A673 (cell line): ENCODE data around the gene RBM19. TPM values are rescaled to one million over a fixed set of nuclear protein-coding genes. Genes with fewer than 3 reads are reported as not detected.

ENCODE experiments used
- BruUV-seq: library from RNA; stranded (reverse); fragments of 400-500 nt; replicated peaks from 2 replicates; lab custom pipeline; 2021; lab: Mats Ljungman, UMichigan
- CTCF ChIA-PET: fragments of 300-600 bp; sonication (Branson Sonifier 250); formaldehyde crosslinking; loops from one replicate; lab custom pipeline; 2022; ENCODE audit warnings: antibody characterized with exemption; lab: Charles Lee
- POLR2A ChIA-PET: fragments of 300-600 bp; sonication (Branson Sonifier 250); formaldehyde crosslinking; loops from one replicate; lab custom pipeline; 2022; ENCODE audit warnings: antibody characterized with exemption; ENCODE audit not compliant: low non-redundant PET; lab: Charles Lee
- DNase-seq: peaks from one replicate; pipeline ENCODE4 v3.0.0-alpha.2; 2015; ENCODE audit warnings: low spot score
- H3K27ac ChIP-seq: fragments of 200-600 bp; sonication (generic); 2 replicates; pipeline ENCODE4 v1.5.1; 2016; ENCODE audit warnings: mixed run types, low read depth, mild to moderate bottlenecking, mixed read lengths, antibody characterized with exemption, low read length; ENCODE audit not compliant: poor library complexity, severe bottlenecking
- H3K27me3 ChIP-seq: fragments of 200-600 bp; sonication (generic); replicated peaks from 2 replicates; pipeline ENCODE4 v1.6.1; 2017; ENCODE audit warnings: mixed run types, low read depth, mild to moderate bottlenecking, mixed read lengths, antibody characterized with exemption, low read length; ENCODE audit not compliant: insufficient read depth, poor library complexity
- H3K36me3 ChIP-seq: fragments of 200-600 bp; sonication (generic); 2 replicates; pipeline ENCODE4 v1.6.1; 2016; ENCODE audit warnings: mixed run types, mild to moderate bottlenecking, mixed read lengths, antibody characterized with exemption, low read length; ENCODE audit not compliant: insufficient read depth, poor library complexity, severe bottlenecking
- H3K4me1 ChIP-seq: fragments of 200-600 bp; sonication (generic); 2 replicates; pipeline ENCODE4 v1.6.1; 2017; ENCODE audit warnings: mixed run types, mild to moderate bottlenecking, mixed read lengths, antibody characterized with exemption, low read length; ENCODE audit not compliant: insufficient read depth, poor library complexity, severe bottlenecking
- H3K4me3 ChIP-seq: fragments of 200-600 bp; sonication (generic); 2 replicates; pipeline ENCODE4 v1.5.1; 2016; ENCODE audit warnings: low read depth, mixed run types, mild to moderate bottlenecking, mixed read lengths, low read length; ENCODE audit not compliant: poor library complexity, severe bottlenecking
- H3K9me3 ChIP-seq: fragments of 200-600 bp; sonication (generic); 2 replicates; pipeline ENCODE4 v1.6.1; 2016; ENCODE audit warnings: mixed run types, low read depth, mild to moderate bottlenecking, mixed read lengths, antibody characterized with exemption, low read length; ENCODE audit not compliant: poor library complexity, severe bottlenecking
- EZH2 ChIP-seq: fragments of 200-600 bp; sonication (generic); IDR thresholded peaks from 2 replicates; pipeline ENCODE4 v1.6.1; 2017; ENCODE audit warnings: borderline replicate concordance, low read depth, mild to moderate bottlenecking, mixed read lengths, antibody characterized with exemption, low read length; ENCODE audit not compliant: poor library complexity, severe bottlenecking
- intact Hi-C: fragments of 100-400 bp; cut with micrococcal nuclease; formaldehyde crosslinking; loops from one replicate; pipeline ENCODE4 v1.10.0; 2022; ENCODE audit not compliant: unreplicated experiment
- total RNA-seq: library from RNA; stranded (reverse); gene quantifications from 2 replicates; pipeline ENCODE4 v1.2.3, GENCODE V29; 2021
- TF ChIP-seq, protein P1 (sequence below): fragments of 300-800, 200-600 bp; sonication (generic); conservative IDR thresholded peaks from 2 replicates; pipeline ENCODE4 v1.5.1; 2017; ENCODE audit warnings: low read depth, mild to moderate bottlenecking, antibody characterized with exemption, low read length, moderate library complexity, mixed read lengths

The RBM19 gene
- total RNA-seq, 1 experiment from 2014 or later = 47.1 TPM

DNA sequence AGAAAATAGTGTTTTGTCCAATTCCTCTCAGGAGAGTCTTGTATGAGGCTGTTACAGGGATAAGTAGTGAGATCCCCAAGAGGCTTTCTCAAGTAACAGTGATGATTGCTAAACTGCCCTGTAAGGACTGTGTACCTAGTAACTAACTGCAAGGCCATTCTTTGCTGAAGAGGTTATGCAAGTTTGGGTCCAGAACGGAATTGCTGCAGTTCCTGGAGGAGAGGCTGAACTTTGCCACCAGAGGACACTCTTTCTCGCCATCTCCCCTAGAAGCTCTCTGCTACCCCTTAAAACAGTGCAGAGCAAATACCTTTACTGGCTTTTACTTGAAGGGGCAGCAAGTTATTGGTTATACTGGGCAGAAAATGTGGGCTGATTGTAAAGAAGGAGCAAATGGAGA lies 180.0 kb downstream of the RBM19 start:
- Histone ChIP-seq H3K4me1 (no peaks in the 10 kb centered on the region), H3K9me3 (no peaks in the 10 kb centered on the region), H3K27me3 (peaks cover 7% of the 10 kb centered on the region), H3K4me3 (no peak overlapping the region), H3K27ac (no peak overlapping the region), H3K36me3 (no peaks in the 10 kb centered on the region)
- intact Hi-C loops = no loop called here
- no TSS peak for BruUV-seq
- CTCF ChIA-PET = no interaction called here
- DNase-seq = no peak
- POLR2A ChIA-PET = no interaction called here
- no peak for TF ChIP-seq EZH2
- TF ChIP-seq, protein P1, sequence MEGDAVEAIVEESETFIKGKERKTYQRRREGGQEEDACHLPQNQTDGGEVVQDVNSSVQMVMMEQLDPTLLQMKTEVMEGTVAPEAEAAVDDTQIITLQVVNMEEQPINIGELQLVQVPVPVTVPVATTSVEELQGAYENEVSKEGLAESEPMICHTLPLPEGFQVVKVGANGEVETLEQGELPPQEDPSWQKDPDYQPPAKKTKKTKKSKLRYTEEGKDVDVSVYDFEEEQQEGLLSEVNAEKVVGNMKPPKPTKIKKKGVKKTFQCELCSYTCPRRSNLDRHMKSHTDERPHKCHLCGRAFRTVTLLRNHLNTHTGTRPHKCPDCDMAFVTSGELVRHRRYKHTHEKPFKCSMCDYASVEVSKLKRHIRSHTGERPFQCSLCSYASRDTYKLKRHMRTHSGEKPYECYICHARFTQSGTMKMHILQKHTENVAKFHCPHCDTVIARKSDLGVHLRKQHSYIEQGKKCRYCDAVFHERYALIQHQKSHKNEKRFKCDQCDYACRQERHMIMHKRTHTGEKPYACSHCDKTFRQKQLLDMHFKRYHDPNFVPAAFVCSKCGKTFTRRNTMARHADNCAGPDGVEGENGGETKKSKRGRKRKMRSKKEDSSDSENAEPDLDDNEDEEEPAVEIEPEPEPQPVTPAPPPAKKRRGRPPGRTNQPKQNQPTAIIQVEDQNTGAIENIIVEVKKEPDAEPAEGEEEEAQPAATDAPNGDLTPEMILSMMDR = no peak

DNA sequence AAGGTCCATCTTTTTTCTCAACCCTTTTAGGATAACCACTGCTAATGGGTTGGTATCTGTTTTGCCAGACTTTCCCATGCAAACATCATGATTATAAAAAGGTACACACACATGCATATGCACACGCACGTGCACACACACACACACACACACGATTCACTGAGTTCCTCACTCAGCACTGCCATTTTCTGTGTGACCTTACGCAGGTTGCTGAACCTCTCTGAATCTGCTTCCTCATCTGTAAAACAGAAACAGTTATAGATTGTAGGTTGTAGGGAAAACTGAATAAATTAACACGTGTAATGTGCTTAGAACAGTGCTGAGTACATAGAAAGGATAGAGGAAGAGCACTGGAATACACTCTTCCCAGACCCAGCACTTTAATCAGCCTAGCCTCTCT lies 182.3 kb downstream of the RBM19 start:
- CTCF ChIA-PET = no interaction called here
- TF ChIP-seq EZH2 = no peak
- TF ChIP-seq, protein P1 = no peak

DNA sequence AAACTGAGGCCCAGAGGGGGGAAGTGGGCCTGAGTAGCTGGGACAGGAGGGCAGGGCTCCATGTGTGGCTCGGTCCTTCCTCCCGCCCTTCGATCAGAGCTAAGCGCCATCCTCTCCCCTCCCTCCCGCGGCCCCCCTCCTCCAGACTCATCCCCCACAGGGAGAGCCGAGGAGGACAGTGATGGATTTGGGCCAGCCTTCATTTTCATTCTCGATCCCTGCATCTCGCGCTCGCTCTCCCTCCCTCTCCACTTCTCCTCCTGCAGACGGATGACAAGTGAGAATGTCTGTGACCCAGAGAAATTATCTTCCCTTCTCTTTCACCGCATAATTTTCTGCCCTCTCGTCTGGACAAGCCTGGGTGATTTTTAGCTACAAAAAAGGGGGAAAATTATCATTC lies 183.3 kb downstream of the RBM19 start:
- no peaks in the 10 kb centered on the region for H3K4me1 ChIP-seq
- no peaks in the 10 kb centered on the region for H3K9me3 ChIP-seq
- TF ChIP-seq EZH2 = no peak
- TF ChIP-seq, protein P1 = no peak
- ChIA-PET POLR2A (no interaction called here), CTCF (no interaction called here)
- H3K4me3 ChIP-seq = no peak overlapping the region
- no TSS peak for BruUV-seq
- H3K36me3 ChIP-seq = no peaks in the 10 kb centered on the region
- no peak for DNase-seq
- no peak overlapping the region for H3K27ac ChIP-seq
- intact Hi-C loops = no loop called here
- peaks cover 3% of the 10 kb centered on the region for H3K27me3 ChIP-seq

More for the DNA sequence above, 182.3 kb downstream of the RBM19 start:
- intact Hi-C loops = no loop called here
- no peak for DNase-seq
- Histone ChIP-seq H3K36me3 (no peaks in the 10 kb centered on the region), H3K4me3 (no peak overlapping the region), H3K4me1 (no peaks in the 10 kb centered on the region), H3K27me3 (peaks cover 3% of the 10 kb centered on the region), H3K27ac (no peak overlapping the region), H3K9me3 (no peaks in the 10 kb centered on the region)
- no TSS peak for BruUV-seq
- POLR2A ChIA-PET = no interaction called here
